ENCODE measurements around the gene MPRIP.

GRCh38 chr17:17131839-17132238, 89.6 kb downstream of the MPRIP start:
- TF ChIP-seq CTCF (IDR thresholded peaks at IDR 0.05) (no peak), POLR2A (IDR thresholded peaks at IDR 0.05) (no peak)
